Testis (tissue), 2 donors: ENCODE data around the gene MIER1.

Experiments used
- POLR2A ChIP-seq: fragments of 450-650 bp; IDR thresholded peaks from one replicate; pipeline ENCODE4 v1.6.1; 2017; ENCODE audit warnings: antibody characterized with exemption, mild to moderate bottlenecking, moderate library complexity
- TF ChIP-seq, protein P1 (sequence below), 3 experiments: fragments of 450-650 bp in 2 of 3; fragments of 200-600 bp in 1 of 3; sonication (generic) in 1 of 3; IDR thresholded peaks; one replicate each; pipeline ENCODE4 v1.5.1; 2016 to 2019; ENCODE audit warnings: antibody characterized with exemption in 3 of 3, mild to moderate bottlenecking in 2 of 3, moderate library complexity in 1 of 3

DNA sequence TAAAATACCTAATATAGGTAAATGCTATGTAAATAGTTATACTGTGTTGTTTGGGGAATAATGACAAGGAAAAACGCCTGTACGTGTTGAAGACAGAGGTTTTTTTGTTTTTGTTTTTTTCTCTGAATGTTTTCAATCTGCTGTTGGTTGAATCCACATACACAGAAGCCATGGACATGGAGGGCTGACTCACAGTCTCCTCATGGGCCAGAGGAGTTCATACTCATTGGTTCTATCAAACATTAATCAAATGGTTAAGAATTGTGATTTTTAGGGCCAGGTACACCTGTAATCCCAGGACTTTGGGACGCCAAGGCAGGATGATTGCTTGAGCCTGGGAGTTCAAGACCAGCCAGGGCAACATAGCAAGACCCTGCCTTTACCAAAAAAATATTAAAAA lies 20.5 kb downstream of the MIER1 start:
- TF ChIP-seq, protein P1, sequence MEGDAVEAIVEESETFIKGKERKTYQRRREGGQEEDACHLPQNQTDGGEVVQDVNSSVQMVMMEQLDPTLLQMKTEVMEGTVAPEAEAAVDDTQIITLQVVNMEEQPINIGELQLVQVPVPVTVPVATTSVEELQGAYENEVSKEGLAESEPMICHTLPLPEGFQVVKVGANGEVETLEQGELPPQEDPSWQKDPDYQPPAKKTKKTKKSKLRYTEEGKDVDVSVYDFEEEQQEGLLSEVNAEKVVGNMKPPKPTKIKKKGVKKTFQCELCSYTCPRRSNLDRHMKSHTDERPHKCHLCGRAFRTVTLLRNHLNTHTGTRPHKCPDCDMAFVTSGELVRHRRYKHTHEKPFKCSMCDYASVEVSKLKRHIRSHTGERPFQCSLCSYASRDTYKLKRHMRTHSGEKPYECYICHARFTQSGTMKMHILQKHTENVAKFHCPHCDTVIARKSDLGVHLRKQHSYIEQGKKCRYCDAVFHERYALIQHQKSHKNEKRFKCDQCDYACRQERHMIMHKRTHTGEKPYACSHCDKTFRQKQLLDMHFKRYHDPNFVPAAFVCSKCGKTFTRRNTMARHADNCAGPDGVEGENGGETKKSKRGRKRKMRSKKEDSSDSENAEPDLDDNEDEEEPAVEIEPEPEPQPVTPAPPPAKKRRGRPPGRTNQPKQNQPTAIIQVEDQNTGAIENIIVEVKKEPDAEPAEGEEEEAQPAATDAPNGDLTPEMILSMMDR (IDR thresholded peaks at IDR 0.05) = no peak
- no peak for TF ChIP-seq POLR2A
